GM19023 (cell line): ENCODE results near the gene TGIF1.
"Not testable (repeated sequence)": the region's sequence is repeated elsewhere in the genome, so short reads cannot be mapped to it uniquely, and the experiment has no call there.

ENCODE experiments used
- ATAC-seq: cut with Tn5 transposase; IDR thresholded peaks from one replicate; pipeline ENCODE4 v1.9.1; 2021; ENCODE audit warnings: mild to moderate bottlenecking, moderate library complexity; ENCODE audit not compliant: unreplicated experiment

The TGIF1 gene

GRCh38 chr18:3455090-3455635 is 5.2 kb downstream of the TGIF1 start:
- no peak for ATAC-seq

- ATAC-seq = no peak
Measured at GRCh38 chr18:3455907-3456685, 6.1 kb downstream of the TGIF1 start.

- no peak for ATAC-seq
Measured at GRCh38 chr18:3456686-3457069, 6.7 kb downstream of the TGIF1 start.

GRCh38 chr18:3457261-3457724 is 7.3 kb downstream of the TGIF1 start:
- ATAC-seq = no peak

GRCh38 chr18:3458378-3458777 is 8.4 kb downstream of the TGIF1 start:
- ATAC-seq = no peak

GRCh38 chr18:3458952-3459853 is 9.2 kb downstream of the TGIF1 start:
- ATAC-seq = peak; percentile 52

GRCh38 chr18:3460823-3461398 is 10.9 kb downstream of the TGIF1 start:
- no peak for ATAC-seq

GRCh38 chr18:3461704-3462103 is 11.7 kb downstream of the TGIF1 start:
- no peak for ATAC-seq

- ATAC-seq = no peak
Measured at GRCh38 chr18:3463051-3463450, 13.1 kb downstream of the TGIF1 start.

GRCh38 chr18:3466045-3466444 is 16.1 kb downstream of the TGIF1 start:
- no peak for ATAC-seq

- ATAC-seq = no peak
Measured at GRCh38 chr18:3466872-3467271, 16.9 kb downstream of the TGIF1 start.

GRCh38 chr18:3468066-3468705 is 18.2 kb downstream of the TGIF1 start:
- ATAC-seq = no peak

GRCh38 chr18:3468833-3469232 is 18.9 kb downstream of the TGIF1 start:
- no peak for ATAC-seq

- ATAC-seq = no peak
Measured at GRCh38 chr18:3471141-3471648, 21.2 kb downstream of the TGIF1 start.

GRCh38 chr18:3472121-3472520 is 22.1 kb downstream of the TGIF1 start:
- not testable (repeated sequence) for ATAC-seq

- ATAC-seq = no peak
Measured at GRCh38 chr18:3472681-3473544, 22.9 kb downstream of the TGIF1 start.

GRCh38 chr18:3478262-3478978 is 28.4 kb downstream of the TGIF1 start:
- ATAC-seq = no peak

GRCh38 chr18:3479978-3480509 is 30.1 kb downstream of the TGIF1 start:
- no peak for ATAC-seq
